DOHH2 (cell line): ENCODE measurements around the gene IKZF3.
"Not testable (repeated sequence)": the region's sequence is repeated elsewhere in the genome, so short reads cannot be mapped to it uniquely, and the experiment has no call there.

Experiments used
- H3F3A ChIP-seq: fragments of 200-600 bp; sonication (generic), shearing (Covaris generic); 2 replicates; pipeline ENCODE4 v1.6.0; 2016; ENCODE audit warnings: antibody characterized with exemption, mild to moderate bottlenecking; ENCODE audit not compliant: control insufficient read depth, insufficient read depth
- H3K27ac ChIP-seq: fragments of 200-600 bp; sonication (generic); 2 replicates; pipeline ENCODE4 v1.5.1; 2014; ENCODE audit warnings: low read depth, mild to moderate bottlenecking, low read length, moderate library complexity
- H3K27me3 ChIP-seq: fragments of 200-600 bp; sonication (generic); 2 replicates; pipeline ENCODE4 v1.6.1; 2014; ENCODE audit warnings: mild to moderate bottlenecking, low read length, mixed read lengths; ENCODE audit not compliant: control insufficient read depth
- H3K36me3 ChIP-seq: fragments of 200-600 bp; sonication (generic); 2 replicates; pipeline ENCODE4 v1.6.1; 2014; ENCODE audit warnings: mild to moderate bottlenecking, low read length, moderate library complexity, mixed read lengths; ENCODE audit not compliant: control insufficient read depth
- H3K4me1 ChIP-seq: fragments of 200-600 bp; sonication (generic); 2 replicates; pipeline ENCODE4 v1.6.1; 2014; ENCODE audit warnings: mild to moderate bottlenecking, low read length, mixed read lengths; ENCODE audit not compliant: control insufficient read depth
- H3K4me2 ChIP-seq: fragments of 200-600 bp; sonication (generic); 2 replicates; pipeline ENCODE4 v1.6.0; 2014; ENCODE audit warnings: mild to moderate bottlenecking, low read length, moderate library complexity
- H3K4me3 ChIP-seq: fragments of 200-600 bp; sonication (generic); 2 replicates; pipeline ENCODE4 v1.5.1; 2014; ENCODE audit warnings: mild to moderate bottlenecking, low read length, mixed read lengths
- H3K79me2 ChIP-seq: fragments of 200-600 bp; sonication (generic); 2 replicates; pipeline ENCODE4 v1.6.1; 2014; ENCODE audit warnings: mild to moderate bottlenecking, low read length, mixed read lengths; ENCODE audit not compliant: control insufficient read depth
- H3K9me2 ChIP-seq: fragments of 200-600 bp; sonication (generic); replicated peaks from 2 replicates; pipeline ENCODE4 v1.6.1; 2014; ENCODE audit warnings: mild to moderate bottlenecking, low read length, mixed read lengths; ENCODE audit not compliant: control insufficient read depth
- H3K9me3 ChIP-seq: fragments of 200-600 bp; sonication (generic); 2 replicates; pipeline ENCODE4 v1.6.1; 2014; ENCODE audit warnings: antibody characterized with exemption, low read length, mixed read lengths; ENCODE audit not compliant: control insufficient read depth, insufficient read depth
- H4K20me1 ChIP-seq: fragments of 200-600 bp; sonication (generic); 2 replicates; pipeline ENCODE4 v1.6.0; 2014; ENCODE audit warnings: low read depth, mild to moderate bottlenecking, antibody characterized with exemption, low read length, moderate library complexity; ENCODE audit not compliant: control insufficient read depth, insufficient read depth
- CTCF ChIP-seq: fragments of 200-600 bp; sonication (generic); IDR thresholded peaks from one replicate; pipeline ENCODE4 v1.5.1; 2014; ENCODE audit warnings: antibody characterized with exemption, mild to moderate bottlenecking, low read depth, low read length; ENCODE audit not compliant: poor library complexity, severe bottlenecking
- EZH2phosphoT487 ChIP-seq: fragments of 200-600 bp; sonication (generic); IDR thresholded peaks from 2 replicates; pipeline ENCODE4 v1.6.1; 2017; ENCODE audit warnings: borderline replicate concordance, mild to moderate bottlenecking, antibody characterized with exemption, low read length, moderate library complexity, mixed read lengths

The IKZF3 gene

GRCh38 chr17:39894681-39895376 is 30.7 kb upstream of the IKZF3 start:
- H3K9me2 ChIP-seq: no peaks in the 10 kb centered on the region
- no peaks in the 10 kb centered on the region for H3K27me3 ChIP-seq
- peaks cover 4% of the 10 kb centered on the region; the same call in 1 of the 2 replicates for H3F3A ChIP-seq
- peak overlapping the region; percentile 30 for H3K4me2 ChIP-seq
- H3K27ac ChIP-seq: no peak overlapping the region
- H3K9me3 ChIP-seq: no peaks in the 10 kb centered on the region
- H3K36me3 ChIP-seq: no peaks in the 10 kb centered on the region
- no peaks in the 10 kb centered on the region for H4K20me1 ChIP-seq
- H3K4me1 ChIP-seq: peaks cover 15% of the 10 kb centered on the region
- no peak overlapping the region for H3K4me3 ChIP-seq
- no peaks in the 10 kb centered on the region for H3K79me2 ChIP-seq
- no peak for TF ChIP-seq CTCF
- TF ChIP-seq EZH2phosphoT487: no peak

- TF ChIP-seq CTCF (no peak), EZH2phosphoT487 (no peak)
- H3F3A ChIP-seq: no peaks in the 10 kb centered on the region
- H3K4me3 ChIP-seq: no peak overlapping the region
- H3K4me1 ChIP-seq: peaks cover 12% of the 10 kb centered on the region
- no peaks in the 10 kb centered on the region for H3K27me3 ChIP-seq
- H3K79me2 ChIP-seq: no peaks in the 10 kb centered on the region
- H3K9me2 ChIP-seq: no peaks in the 10 kb centered on the region
- no peak overlapping the region for H3K4me2 ChIP-seq
- no peaks in the 10 kb centered on the region for H4K20me1 ChIP-seq
- H3K27ac ChIP-seq: no peak overlapping the region
- H3K36me3 ChIP-seq: peaks cover 8% of the 10 kb centered on the region
- H3K9me3 ChIP-seq: no peaks in the 10 kb centered on the region
These were observed 25.1 kb upstream of the IKZF3 start for GRCh38 chr17:39889200-39889599.

GRCh38 chr17:39887078-39887477 is 23.0 kb upstream of the IKZF3 start:
- no peak for TF ChIP-seq EZH2phosphoT487
- no peak for TF ChIP-seq CTCF
- no peaks in the 10 kb centered on the region for H3K79me2 ChIP-seq
- H3K4me1 ChIP-seq: peaks cover 8% of the 10 kb centered on the region
- H3K4me2 ChIP-seq: no peak overlapping the region
- H3K27ac ChIP-seq: no peak overlapping the region
- H4K20me1 ChIP-seq: no peaks in the 10 kb centered on the region
- peaks cover 16% of the 10 kb centered on the region for H3K36me3 ChIP-seq
- H3K9me3 ChIP-seq: no peaks in the 10 kb centered on the region
- no peaks in the 10 kb centered on the region for H3F3A ChIP-seq
- H3K9me2 ChIP-seq: no peaks in the 10 kb centered on the region
- no peak overlapping the region for H3K4me3 ChIP-seq
- H3K27me3 ChIP-seq: no peaks in the 10 kb centered on the region

- H3K4me2 ChIP-seq, H3K27me3 ChIP-seq, H3K9me3 ChIP-seq, H3K27ac ChIP-seq, H3K4me3 ChIP-seq, H4K20me1 ChIP-seq, H3K79me2 ChIP-seq, H3K9me2 ChIP-seq, H3F3A ChIP-seq: not testable (repeated sequence)
- Histone ChIP-seq H3K36me3 (peaks cover 16% of the 10 kb centered on the region), H3K4me1 (peaks cover 15% of the 10 kb centered on the region)
These were observed 22.0 kb upstream of the IKZF3 start for GRCh38 chr17:39886102-39886501.
